Measurements from ENCODE around the gene MBLAC1.
"Not testable (repeated sequence)": the region's sequence is repeated elsewhere in the genome, so short reads cannot be mapped to it uniquely, and the experiment has no call there.

The MBLAC1 gene

GRCh38 chr7:100119072-100119969, 7.4 kb upstream of the MBLAC1 start, which contains the start of the genes CNPY4 and TAF6:
Gene CNPY4 (plus strand): TSS chr7:100119634. CDS start chr7:100119745, 111 bp downstream.
Gene TAF6 (minus strand): TSS chr7:100119358. CDS start chr7:100114209, 5,149 bp downstream.
- in situ Hi-C loops (cut with HindIII; ENCODE audit: low pct_ligation_motif_present, low pct_unique_long_range_greater_than_20kb, low sequenced_read_pairs) = no loop called here

GRCh38 chr7:100119970-100120732, 6.6 kb upstream of the MBLAC1 start:
- peak; percentile 70 for DNase-seq
- in situ Hi-C loops (cut with HindIII; ENCODE audit: low pct_ligation_motif_present, low pct_unique_long_range_greater_than_20kb, low sequenced_read_pairs) = no loop called here

More at GRCh38 chr7:100119072-100119969, 7.4 kb upstream of the MBLAC1 start, which contains the start of the genes CNPY4 and TAF6:
- DNase-seq = peak; percentile 97

GRCh38 chr7:100120733-100121036, 6.1 kb upstream of the MBLAC1 start:
- in situ Hi-C loops (cut with HindIII; ENCODE audit: low pct_ligation_motif_present, low pct_unique_long_range_greater_than_20kb, low sequenced_read_pairs) = no loop called here
- no peak for DNase-seq

GRCh38 chr7:100122067-100122466, 4.7 kb upstream of the MBLAC1 start:
- in situ Hi-C loops (cut with HindIII; ENCODE audit: low pct_ligation_motif_present, low pct_unique_long_range_greater_than_20kb, low sequenced_read_pairs) = no loop called here

GRCh38 chr7:100122568-100122967, 4.2 kb upstream of the MBLAC1 start:
- in situ Hi-C loops (cut with HindIII; ENCODE audit: low pct_ligation_motif_present, low pct_unique_long_range_greater_than_20kb, low sequenced_read_pairs) = no loop called here
- DNase-seq = no peak

More at GRCh38 chr7:100122067-100122466, 4.7 kb upstream of the MBLAC1 start:
- DNase-seq = no peak

GRCh38 chr7:100124301-100125230, 2.2 kb upstream of the MBLAC1 start:
- in situ Hi-C loops (cut with HindIII; ENCODE audit: low pct_ligation_motif_present, low pct_unique_long_range_greater_than_20kb, low sequenced_read_pairs) = no loop called here
- DNase-seq = no peak

GRCh38 chr7:100126239-100126930, 382 bp upstream of the MBLAC1 start:
- DNase-seq = no peak
- in situ Hi-C loops (cut with HindIII; ENCODE audit: low pct_ligation_motif_present, low pct_unique_long_range_greater_than_20kb, low sequenced_read_pairs) = no loop called here

- in situ Hi-C loops (cut with HindIII; ENCODE audit: low pct_ligation_motif_present, low pct_unique_long_range_greater_than_20kb, low sequenced_read_pairs) = no loop called here
- DNase-seq = peak; percentile 45
These were observed 1.3 kb downstream of the MBLAC1 start for GRCh38 chr7:100127866-100128636.

GRCh38 chr7:100128637-100128963, 1.8 kb downstream of the MBLAC1 start:
- DNase-seq = no peak
- in situ Hi-C loops (cut with HindIII; ENCODE audit: low pct_ligation_motif_present, low pct_unique_long_range_greater_than_20kb, low sequenced_read_pairs) = no loop called here

GRCh38 chr7:100130220-100130607, 3.4 kb downstream of the MBLAC1 start:
- in situ Hi-C loops (cut with HindIII; ENCODE audit: low pct_ligation_motif_present, low pct_unique_long_range_greater_than_20kb, low sequenced_read_pairs) = not testable (repeated sequence)

GRCh38 chr7:100130608-100131453, 4.1 kb downstream of the MBLAC1 start:
- peak; percentile 76 for DNase-seq
- in situ Hi-C loops (cut with HindIII; ENCODE audit: low pct_ligation_motif_present, low pct_unique_long_range_greater_than_20kb, low sequenced_read_pairs) = no loop called here

More at GRCh38 chr7:100130220-100130607, 3.4 kb downstream of the MBLAC1 start:
- not testable (repeated sequence) for DNase-seq

GRCh38 chr7:100132126-100132525, 5.4 kb downstream of the MBLAC1 start:
- no peak for DNase-seq
- in situ Hi-C loops (cut with HindIII; ENCODE audit: low pct_ligation_motif_present, low pct_unique_long_range_greater_than_20kb, low sequenced_read_pairs) = no loop called here

- in situ Hi-C loops (cut with HindIII; ENCODE audit: low pct_ligation_motif_present, low pct_unique_long_range_greater_than_20kb, low sequenced_read_pairs) = no loop called here
These were observed 6.0 kb downstream of the MBLAC1 start for GRCh38 chr7:100132697-100133151.

GRCh38 chr7:100137851-100138760, 11.3 kb downstream of the MBLAC1 start:
- in situ Hi-C loops (cut with HindIII; ENCODE audit: low pct_ligation_motif_present, low pct_unique_long_range_greater_than_20kb, low sequenced_read_pairs) = no loop called here
- no peak for DNase-seq

More at GRCh38 chr7:100132697-100133151, 6.0 kb downstream of the MBLAC1 start:
- DNase-seq = peak; percentile 80

- DNase-seq = no peak
- in situ Hi-C loops (cut with HindIII; ENCODE audit: low pct_ligation_motif_present, low pct_unique_long_range_greater_than_20kb, low sequenced_read_pairs) = no loop called here
These were observed 14.8 kb downstream of the MBLAC1 start for GRCh38 chr7:100141555-100141949.
